Caco-2 (cell line): ENCODE results near the gene ADAMTS2. TPM values are rescaled to one million over a fixed set of nuclear protein-coding genes. Genes with fewer than 3 reads are reported as not detected.

Experiments
- BruUV-seq: library from RNA; stranded (reverse); fragments of 400-500 nt; replicated peaks from 2 replicates; lab custom pipeline; 2021; lab: Mats Ljungman, UMichigan
- CTCF ChIA-PET: fragments of 300-600 bp; sonication (Branson Sonifier 250); formaldehyde crosslinking; loops from one replicate; lab custom pipeline; 2022; ENCODE audit warnings: antibody characterized with exemption; lab: Charles Lee
- POLR2A ChIA-PET: fragments of 300-600 bp; sonication (Branson Sonifier 250); formaldehyde crosslinking; loops from one replicate; lab custom pipeline; 2022; ENCODE audit warnings: antibody characterized with exemption; lab: Charles Lee
- DNase-seq, 2 experiments: peaks; one replicate each; pipeline versions ENCODE4 v3.0.0 to v3.0.0-alpha.2; 2020 to 2022
- H3K27me3 ChIP-seq: replicated peaks from 2 replicates; pipeline ENCODE4 v1.6.0; 2011; ENCODE audit warnings: low read length; ENCODE audit not compliant: control insufficient read depth, insufficient read depth
- H3K36me3 ChIP-seq: 2 replicates; pipeline ENCODE4 v1.5.1; 2011; ENCODE audit warnings: low read length; ENCODE audit not compliant: control insufficient read depth, insufficient read depth
- H3K4me1 ChIP-seq: fragments of 250-450 bp; sonication (Bioruptor Pico); 2 replicates; pipeline ENCODE4 v1.5.1; 2020; ENCODE audit warnings: mild to moderate bottlenecking
- H3K4me3 ChIP-seq: 2 replicates; pipeline ENCODE4 v1.5.1; 2011; ENCODE audit warnings: low read depth, mild to moderate bottlenecking, control low read depth, low read length
- H3K9me3 ChIP-seq: fragments of 250-450 bp; sonication (Bioruptor Pico); 2 replicates; pipeline ENCODE4 v1.5.1; 2020; ENCODE audit warnings: mild to moderate bottlenecking, moderate library complexity
- H3K27ac Mint-ChIP-seq: one replicate; pipeline ENCODE4 v1.8.0; 2022; ENCODE audit warnings: mixed read lengths; ENCODE audit not compliant: unreplicated experiment
- H3K27me3 Mint-ChIP-seq: one replicate; pipeline ENCODE4 v1.8.0; 2022; ENCODE audit warnings: mixed read lengths; ENCODE audit not compliant: insufficient read depth, unreplicated experiment
- H3K36me3 Mint-ChIP-seq: one replicate; pipeline ENCODE4 v1.8.0; 2022; ENCODE audit warnings: mild to moderate bottlenecking, mixed read lengths; ENCODE audit not compliant: insufficient read depth, unreplicated experiment
- H3K4me1 Mint-ChIP-seq: one replicate; pipeline ENCODE4 v1.8.0; 2022; ENCODE audit warnings: low read depth, mixed read lengths; ENCODE audit not compliant: unreplicated experiment
- H3K4me3 Mint-ChIP-seq: one replicate; pipeline ENCODE4 v1.8.0; 2022; ENCODE audit warnings: mild to moderate bottlenecking, moderate library complexity, mixed read lengths; ENCODE audit not compliant: unreplicated experiment
- H3K9me3 Mint-ChIP-seq: one replicate; pipeline ENCODE4 v1.8.0; 2022; ENCODE audit warnings: mixed read lengths; ENCODE audit not compliant: unreplicated experiment
- CTCF ChIP-seq, 2 experiments: fragments of 200-600 bp in 1 of 2; IDR thresholded peaks; 1 replicate in 1 of 2; 2 replicates in 1 of 2; pipeline versions ENCODE4 v1.5.1 to v1.8.0; 2011 to 2022; ENCODE audit warnings: antibody characterized with exemption in 1 of 2, control low read depth in 1 of 2, inconsistent platforms in 1 of 2, low read depth in 1 of 2, low read length in 1 of 2, mild to moderate bottlenecking in 1 of 2, moderate library complexity in 1 of 2; ENCODE audit not compliant: insufficient read depth in 1 of 2, severe bottlenecking in 1 of 2, unreplicated experiment in 1 of 2
- intact Hi-C: fragments of 100-400 bp; cut with micrococcal nuclease; formaldehyde crosslinking; loops from one replicate; pipeline ENCODE4 v1.10.0; 2022; ENCODE audit not compliant: unreplicated experiment
- total RNA-seq: library from RNA; stranded (reverse); gene quantifications from 2 replicates; pipeline ENCODE4 v1.2.3, GENCODE V29; 2022

ADAMTS2 gene
- total RNA-seq, 1 experiment from 2014 or later: 0.05 TPM

GRCh38 chr5:179381691-179382090 is 36.4 kb upstream of the ADAMTS2 start:
- no peak for DNase-seq
- Histone ChIP-seq H3K4me3 (no peak overlapping the region), H3K9me3 (no peaks in the 10 kb centered on the region), H3K4me1 (no peaks in the 10 kb centered on the region), H3K36me3 (no peaks in the 10 kb centered on the region), H3K27me3 (no peaks in the 10 kb centered on the region)
- intact Hi-C loops: no loop called here
- BruUV-seq: no TSS peak
- H3K36me3 Mint-ChIP-seq: no peaks in the 10 kb centered on the region
- no peaks in the 10 kb centered on the region for H3K9me3 Mint-ChIP-seq
- ChIA-PET POLR2A (no interaction called here), CTCF (no interaction called here)
- no peak for TF ChIP-seq CTCF (IDR thresholded peaks at IDR 0.05; ENCODE audit: insufficient read depth in 1 of 2, low read depth in 1 of 2, low read length in 1 of 2, severe bottlenecking in 1 of 2, unreplicated experiment in 1 of 2)
- H3K27ac Mint-ChIP-seq: no peak overlapping the region
- peaks cover 2% of the 10 kb centered on the region for H3K27me3 Mint-ChIP-seq
- no peaks in the 10 kb centered on the region for H3K4me1 Mint-ChIP-seq
- H3K4me3 Mint-ChIP-seq: no peak overlapping the region

DNA sequence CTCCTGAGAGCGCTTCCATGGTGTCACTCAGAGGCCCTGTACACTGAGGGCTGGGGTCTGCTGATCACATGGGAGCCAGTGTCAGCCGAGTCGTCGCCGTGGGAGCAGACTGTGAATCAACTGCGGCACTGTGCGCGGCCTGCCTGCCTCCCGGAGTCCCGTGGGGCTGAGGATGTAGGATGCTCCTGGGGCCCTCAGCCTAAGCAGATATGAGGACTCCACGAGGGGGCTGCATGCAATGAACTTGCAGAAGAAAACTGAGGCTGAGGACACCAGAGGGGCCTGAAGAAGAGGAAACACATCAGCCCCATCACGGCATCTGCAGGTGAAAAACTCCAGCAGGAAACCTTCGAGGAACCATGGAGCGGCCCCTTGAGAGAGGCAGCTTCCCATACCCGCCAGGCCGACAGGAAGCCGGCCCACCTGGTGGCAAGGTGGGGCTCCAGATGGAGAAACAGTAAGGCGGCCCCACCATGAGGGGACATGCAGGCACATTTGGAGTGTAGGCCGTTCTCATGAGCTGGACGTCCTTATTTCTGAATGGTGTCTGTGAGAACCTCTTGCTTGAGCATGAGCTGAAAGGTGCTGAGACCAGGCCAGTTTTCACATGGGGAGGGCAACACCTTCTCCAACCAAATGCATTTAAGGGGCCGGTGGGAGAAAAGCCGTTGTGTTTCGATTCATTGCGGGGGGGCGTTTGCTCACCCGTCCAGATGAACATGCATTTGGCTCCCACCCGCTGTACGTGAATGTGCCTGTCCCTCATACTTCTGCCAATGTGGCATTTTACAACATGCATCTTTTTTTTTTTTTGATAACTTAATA is 35.2 kb upstream of the ADAMTS2 start:
- no peak for DNase-seq
- Mint-ChIP-seq H3K36me3 (no peaks in the 10 kb centered on the region), H3K9me3 (no peaks in the 10 kb centered on the region), H3K27ac (no peak overlapping the region), H3K27me3 (peaks cover 2% of the 10 kb centered on the region), H3K4me3 (no peak overlapping the region), H3K4me1 (no peaks in the 10 kb centered on the region)
- no peak for TF ChIP-seq CTCF (IDR thresholded peaks at IDR 0.05; ENCODE audit: insufficient read depth in 1 of 2, low read depth in 1 of 2, low read length in 1 of 2, severe bottlenecking in 1 of 2, unreplicated experiment in 1 of 2)
- Histone ChIP-seq H3K4me1 (no peaks in the 10 kb centered on the region), H3K27me3 (no peaks in the 10 kb centered on the region), H3K36me3 (no peaks in the 10 kb centered on the region), H3K4me3 (no peak overlapping the region), H3K9me3 (no peaks in the 10 kb centered on the region)
- intact Hi-C loops: no loop called here
- ChIA-PET CTCF (no interaction called here), POLR2A (no interaction called here)
- no TSS peak for BruUV-seq

DNA sequence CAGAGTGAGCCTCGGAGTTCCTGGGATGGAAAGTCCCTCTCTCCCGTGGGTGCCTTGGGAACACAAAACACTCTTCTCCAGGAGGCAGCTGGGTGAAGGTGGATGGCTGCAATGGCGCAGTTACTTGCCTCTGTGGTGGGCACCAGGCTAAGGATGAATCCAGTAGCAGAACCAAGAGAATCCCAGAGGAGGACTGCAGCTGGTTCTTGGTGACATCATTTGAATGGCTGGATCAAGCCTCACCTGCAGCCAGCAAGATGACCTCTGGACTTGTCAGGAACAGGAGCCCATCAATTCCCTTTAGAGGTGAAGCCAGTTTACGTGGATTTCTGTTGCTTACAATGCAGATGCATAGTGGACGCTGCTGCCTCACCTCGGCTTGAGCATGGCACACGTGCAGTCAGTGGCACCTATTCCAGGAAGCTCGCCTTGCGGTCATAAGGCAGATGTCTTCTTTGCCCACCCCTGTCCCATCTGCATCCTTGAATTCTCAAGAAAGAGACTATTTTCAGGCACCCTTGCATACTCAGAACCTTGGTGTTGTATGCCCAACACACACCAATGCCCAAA is 34.1 kb upstream of the ADAMTS2 start:
- Histone ChIP-seq H3K27me3 (no peaks in the 10 kb centered on the region), H3K36me3 (no peaks in the 10 kb centered on the region), H3K4me1 (no peaks in the 10 kb centered on the region), H3K4me3 (no peak overlapping the region), H3K9me3 (no peaks in the 10 kb centered on the region)
- ChIA-PET POLR2A (no interaction called here), CTCF (no interaction called here)
- no peaks in the 10 kb centered on the region for H3K36me3 Mint-ChIP-seq
- peaks cover 5% of the 10 kb centered on the region for H3K9me3 Mint-ChIP-seq
- BruUV-seq: no TSS peak
- H3K27me3 Mint-ChIP-seq: peaks cover 4% of the 10 kb centered on the region
- H3K4me1 Mint-ChIP-seq: no peaks in the 10 kb centered on the region
- no peak for DNase-seq
- no peak overlapping the region for H3K4me3 Mint-ChIP-seq
- no peak for TF ChIP-seq CTCF (IDR thresholded peaks at IDR 0.05; ENCODE audit: insufficient read depth in 1 of 2, low read depth in 1 of 2, low read length in 1 of 2, severe bottlenecking in 1 of 2, unreplicated experiment in 1 of 2)
- H3K27ac Mint-ChIP-seq: no peak overlapping the region
- intact Hi-C loops: no loop called here
